Hepatocyte (in vitro differentiated cells): ENCODE results near the gene RELCH.

Source experiments
- CTCF ChIP-seq: fragments of 200-600 bp; sonication (generic); IDR thresholded peaks from 2 replicates; pipeline ENCODE4 v1.5.1; 2016; ENCODE audit warnings: antibody characterized with exemption, mild to moderate bottlenecking; ENCODE audit not compliant: poor library complexity
- EZH2 ChIP-seq: fragments of 200-600 bp; sonication (generic); IDR thresholded peaks from 2 replicates; pipeline ENCODE4 v1.6.1; 2016; ENCODE audit warnings: antibody characterized with exemption, mild to moderate bottlenecking, borderline replicate concordance

GRCh38 chr18:62165583-62165982 is 21.5 kb upstream of the RELCH start:
- TF ChIP-seq CTCF (no peak), EZH2 (no peak)
